Osteocyte (in vitro differentiated cells): ENCODE results near the gene ZNF280B. TPM values are rescaled to one million over a fixed set of nuclear protein-coding genes. Genes with fewer than 3 reads are reported as not detected.

Source experiments
- DNase-seq: peaks from one replicate; pipeline ENCODE4 v3.0.0; 2021; ENCODE audit warnings: mixed read lengths; ENCODE audit not compliant: unreplicated experiment; ENCODE audit errors: extremely low spot score
- H3K27ac Mint-ChIP-seq: one replicate; pipeline ENCODE4 v1.8.0; 2021; ENCODE audit warnings: mild to moderate bottlenecking, mixed read lengths; ENCODE audit not compliant: unreplicated experiment
- H3K27me3 Mint-ChIP-seq: one replicate; pipeline ENCODE4 v1.8.0; 2021; ENCODE audit warnings: mixed read lengths; ENCODE audit not compliant: unreplicated experiment
- H3K36me3 Mint-ChIP-seq: one replicate; pipeline ENCODE4 v1.8.0; 2021; ENCODE audit warnings: mixed read lengths; ENCODE audit not compliant: unreplicated experiment
- H3K4me1 Mint-ChIP-seq: one replicate; pipeline ENCODE4 v1.8.0; 2021; ENCODE audit warnings: mixed read lengths; ENCODE audit not compliant: unreplicated experiment
- H3K4me3 Mint-ChIP-seq: one replicate; pipeline ENCODE4 v1.8.0; 2021; ENCODE audit warnings: mild to moderate bottlenecking, moderate library complexity, mixed read lengths; ENCODE audit not compliant: unreplicated experiment
- H3K9me3 Mint-ChIP-seq: one replicate; pipeline ENCODE4 v1.8.0; 2021; ENCODE audit warnings: mixed read lengths; ENCODE audit not compliant: unreplicated experiment
- CTCF ChIP-seq: fragments of 200-600 bp; sonication (generic); IDR thresholded peaks from 2 replicates; pipeline ENCODE4 v1.5.0; 2021; ENCODE audit warnings: antibody characterized with exemption, mild to moderate bottlenecking, moderate library complexity
- total RNA-seq: library from RNA; stranded (reverse); gene quantifications from 2 replicates; pipeline ENCODE4 v1.2.1, GENCODE V29; 2021

The ZNF280B gene
- total RNA-seq, 1 donor from 2014 or later: 2.1 TPM

DNA sequence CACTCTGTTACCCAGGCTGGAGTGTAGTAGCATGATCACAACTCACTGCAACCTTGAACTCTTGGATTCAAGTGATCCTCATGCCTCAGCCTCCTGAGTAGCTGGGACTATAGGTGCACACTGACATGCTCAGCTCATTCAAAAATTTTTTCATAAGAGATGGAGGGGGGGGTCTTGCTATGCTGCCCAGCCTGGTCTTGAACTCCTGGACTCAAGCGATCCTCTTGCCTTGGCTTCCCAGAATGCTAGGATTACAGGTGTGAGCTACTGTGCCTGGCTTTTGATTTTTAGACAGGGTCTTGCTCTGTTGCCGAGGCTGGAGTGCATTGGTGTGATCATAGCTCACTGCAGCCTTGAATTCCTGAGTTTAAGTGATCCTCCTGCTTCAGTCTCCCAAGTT is 36.5 kb upstream of the ZNF280B start:
- Mint-ChIP-seq H3K27me3 (peaks cover 7% of the 10 kb centered on the region), H3K4me3 (no peak overlapping the region), H3K27ac (no peak overlapping the region), H3K36me3 (no peaks in the 10 kb centered on the region), H3K4me1 (no peaks in the 10 kb centered on the region), H3K9me3 (peaks cover 3% of the 10 kb centered on the region)
- DNase-seq: no peak
- no peak for TF ChIP-seq CTCF

- no peaks in the 10 kb centered on the region for H3K36me3 Mint-ChIP-seq
- peaks cover 3% of the 10 kb centered on the region for H3K9me3 Mint-ChIP-seq
- H3K27ac Mint-ChIP-seq: no peak overlapping the region
- TF ChIP-seq CTCF: no peak
- H3K27me3 Mint-ChIP-seq: peaks cover 4% of the 10 kb centered on the region
- H3K4me3 Mint-ChIP-seq: no peak overlapping the region
- DNase-seq: no peak
- no peaks in the 10 kb centered on the region for H3K4me1 Mint-ChIP-seq
These were observed 29.9 kb upstream of the ZNF280B start for GRCh38 chr22:22538226-22538989.

GRCh38 chr22:22536916-22537315 is 28.4 kb upstream of the ZNF280B start:
- no peak for TF ChIP-seq CTCF
- Mint-ChIP-seq H3K9me3 (peaks cover 3% of the 10 kb centered on the region), H3K27ac (no peak overlapping the region), H3K27me3 (peaks cover 4% of the 10 kb centered on the region), H3K4me1 (no peaks in the 10 kb centered on the region), H3K36me3 (no peaks in the 10 kb centered on the region), H3K4me3 (no peak overlapping the region)
- no peak for DNase-seq

DNA sequence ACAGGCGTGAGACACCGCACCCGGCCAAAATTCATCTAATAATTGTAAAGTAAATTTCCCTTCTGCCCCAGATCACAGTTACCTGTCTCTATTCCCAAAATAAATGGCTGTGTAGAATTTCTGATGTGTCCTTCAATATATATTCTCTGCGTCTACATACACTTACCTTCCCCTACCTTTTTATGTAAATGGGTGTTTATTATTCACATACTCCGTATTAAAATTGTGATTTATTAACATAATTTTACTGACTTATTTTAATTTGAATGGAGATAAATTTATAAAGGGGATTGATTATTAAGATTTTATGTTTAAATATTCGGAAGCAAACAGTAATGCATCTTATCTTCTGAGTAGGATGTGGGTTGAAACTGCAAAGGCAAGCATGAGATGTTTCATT is 28.0 kb upstream of the ZNF280B start:
- Mint-ChIP-seq H3K9me3 (peaks cover 3% of the 10 kb centered on the region), H3K27me3 (peaks cover 4% of the 10 kb centered on the region), H3K27ac (no peak overlapping the region), H3K4me1 (no peaks in the 10 kb centered on the region), H3K4me3 (no peak overlapping the region), H3K36me3 (no peaks in the 10 kb centered on the region)
- no peak for TF ChIP-seq CTCF
- no peak for DNase-seq

GRCh38 chr22:22535662-22536061 is 27.1 kb upstream of the ZNF280B start:
- Mint-ChIP-seq H3K9me3 (peaks cover 3% of the 10 kb centered on the region), H3K27me3 (peaks cover 4% of the 10 kb centered on the region), H3K4me3 (no peak overlapping the region), H3K4me1 (no peaks in the 10 kb centered on the region), H3K36me3 (no peaks in the 10 kb centered on the region), H3K27ac (no peak overlapping the region)
- TF ChIP-seq CTCF: no peak
- DNase-seq: no peak
